HepG2 (cell line): ENCODE results near the gene CTSW. TPM values are rescaled to one million over a fixed set of nuclear protein-coding genes. Genes with fewer than 3 reads are reported as not detected.
A peak's percentile ranks its signal among the peaks of the same experiment; 100 is the strongest.

Source experiments
- ATAC-seq: fragments of 200-7000 bp; cut with Tn5 transposase; 3 replicates; pipeline ENCODE4 v1.9.1; 2020; ENCODE audit warnings: mild to moderate bottlenecking, moderate library complexity
- BruUV-seq: library from RNA; stranded (reverse); fragments of 400-500 nt; replicated peaks from 2 replicates; lab custom pipeline; 2021; lab: Mats Ljungman, UMichigan
- CTCF ChIA-PET: fragments of 300-600 bp; formaldehyde crosslinking; extraction: SDS; loops from one replicate; lab custom pipeline; 2021; ENCODE audit warnings: low total read pairs, inconsistent platforms, low intra/inter-chr PET ratio; lab: Yijun Ruan, JAX
- POLR2A ChIA-PET: fragments of 350-600 bp; sonication (Branson Sonifier 250); formaldehyde crosslinking; loops from one replicate; lab custom pipeline; 2020; ENCODE audit warnings: antibody characterized with exemption, inconsistent platforms; lab: Yijun Ruan, JAX
- DNase-seq: peaks from one replicate; pipeline ENCODE4 v3.0.0-alpha.2; 2015; ENCODE audit warnings: low spot score
- FAIRE-seq: peaks from 3 replicates; lab custom pipeline; 2011; peaks lifted over from hg19 to GRCh38; lab: Jason Lieb, UNC
- H2AFZ ChIP-seq: one replicate; pipeline ENCODE4 v1.6.1; 2011; ENCODE audit warnings: low read length, inconsistent platforms
- H3K27ac ChIP-seq: fragments of 300-600 bp; 3 replicates; pipeline ENCODE4 v1.8.0; 2011; ENCODE audit warnings: mixed run types, mild to moderate bottlenecking, mixed read lengths, low read length, inconsistent platforms; ENCODE audit not compliant: insufficient read depth; ENCODE audit errors: extremely low read length
- H3K27me3 ChIP-seq, 2 experiments: fragments of 200-600 bp in 1 of 2; 2 replicates in 1 of 2; 3 replicates in 1 of 2; pipeline versions ENCODE4 v1.6.0 to v1.8.0; 2011; ENCODE audit warnings: low read length in 2 of 2, mild to moderate bottlenecking in 2 of 2, moderate library complexity in 2 of 2, inconsistent platforms in 1 of 2; ENCODE audit not compliant: insufficient read depth in 2 of 2, control insufficient read depth in 1 of 2
- H3K36me3 ChIP-seq, 2 experiments: fragments of 200-600 bp in 1 of 2; replicated peaks in 1 of 2; 2 replicates in 1 of 2; 3 replicates in 1 of 2; pipeline versions ENCODE4 v1.5.1 to v1.8.0; 2011; ENCODE audit warnings: low read length in 2 of 2, inconsistent platforms in 1 of 2; ENCODE audit not compliant: insufficient read depth in 2 of 2, control insufficient read depth in 1 of 2
- H3K4me1 ChIP-seq: 2 replicates; pipeline ENCODE4 v1.5.1; 2012; ENCODE audit warnings: low read length, inconsistent platforms; ENCODE audit not compliant: insufficient read depth
- H3K4me2 ChIP-seq: 2 replicates; pipeline ENCODE4 v1.6.0; 2011; ENCODE audit warnings: low read depth, low read length, inconsistent platforms
- H3K4me3 ChIP-seq, 3 experiments: fragments of 200-600 bp in 1 of 3; sonication (generic), shearing (Covaris generic) in 1 of 3; replicated peaks in 1 of 3; 2 replicates each; pipeline ENCODE4 v1.5.1; 2011 to 2016; ENCODE audit warnings: low read length in 3 of 3, inconsistent platforms in 2 of 3, low read depth in 2 of 3, mild to moderate bottlenecking in 2 of 3, control low read depth in 1 of 3, mixed read lengths in 1 of 3; ENCODE audit not compliant: insufficient read depth in 1 of 3
- H3K79me2 ChIP-seq: one replicate; pipeline ENCODE4 v1.6.1; 2011; ENCODE audit warnings: low read length, inconsistent platforms; ENCODE audit not compliant: insufficient read depth
- H3K9ac ChIP-seq: 2 replicates; pipeline ENCODE4 v1.6.0; 2011; ENCODE audit warnings: mild to moderate bottlenecking, low read depth, low read length, inconsistent platforms; ENCODE audit not compliant: insufficient read depth
- H3K9me3 ChIP-seq: 2 replicates; pipeline ENCODE4 v1.5.1; 2012; ENCODE audit warnings: mild to moderate bottlenecking, low read length
- H4K20me1 ChIP-seq: 2 replicates; pipeline ENCODE4 v1.6.0; 2011; ENCODE audit warnings: inconsistent platforms, mild to moderate bottlenecking, low read length, moderate library complexity; ENCODE audit not compliant: insufficient read depth
- AGO2 ChIP-seq: fragments of 200-400 bp; formaldehyde crosslinking; optimal IDR thresholded peaks from 2 replicates; pipeline ENCODE3; 2017; ENCODE audit warnings: mild to moderate bottlenecking, low read depth, low read length, moderate library complexity
- ATF3 ChIP-seq: sonication (generic); formaldehyde crosslinking; IDR thresholded peaks from 2 replicates; pipeline ENCODE4 v1.4.0; 2020; ENCODE audit warnings: missing genetic modification reagents
- CBX1 ChIP-seq: IDR thresholded peaks from one replicate; pipeline ENCODE4 v1.6.1; 2016; ENCODE audit warnings: antibody characterized with exemption, low read depth
- HNRNPK ChIP-seq: fragments of 200-400 bp; formaldehyde crosslinking; IDR thresholded peaks from 2 replicates; pipeline ENCODE4 v1.6.1; 2018; ENCODE audit warnings: low read length, low read depth, moderate library complexity, mild to moderate bottlenecking; ENCODE audit not compliant: poor library complexity, severe bottlenecking
- POGZ ChIP-seq: sonication (generic); formaldehyde crosslinking; IDR thresholded peaks from 2 replicates; pipeline ENCODE4 v1.4.0; 2020; ENCODE audit warnings: mild to moderate bottlenecking, missing genetic modification reagents
- POLR2AphosphoS2 ChIP-seq: IDR thresholded peaks from 2 replicates; pipeline ENCODE4 v1.6.1; 2011; ENCODE audit warnings: low read depth, low read length, improper control_type of control experiment
- RBM22 ChIP-seq: fragments of 200-400 bp; formaldehyde crosslinking; optimal IDR thresholded peaks from 2 replicates; pipeline ENCODE3; 2017; ENCODE audit warnings: mild to moderate bottlenecking, low read length, moderate library complexity
- ZBTB26 ChIP-seq: IDR thresholded peaks from 2 replicates; pipeline ENCODE4 v1.6.1; 2016; ENCODE audit warnings: missing compliant biosample characterization, missing genetic modification reagents, borderline replicate concordance
- ZNF589 ChIP-seq: sonication (generic); formaldehyde crosslinking; conservative IDR thresholded peaks from 2 replicates; pipeline ENCODE4 v1.8.0; 2022; ENCODE audit warnings: mild to moderate bottlenecking, moderate library complexity, missing genetic modification reagents
- whole genome bisulfite sequencing: methylation state at CpG from one replicate; pipeline ENCODE4 v1.1.6; 2017; ENCODE audit warnings: low lambda C conversion rate; 5-methylcytosine and 5-hydroxymethylcytosine counted together
- in situ Hi-C: cut with HindIII; loops from 2 replicates; pipeline ENCODE4 v1.10.0; 2017; ENCODE audit warnings: low pct_unique_long_range_greater_than_20kb; ENCODE audit not compliant: extremely low pct_ligation_motif_present
- intact Hi-C: fragments of 100-400 bp; cut with micrococcal nuclease; formaldehyde crosslinking; loops from one replicate; pipeline ENCODE4 v1.10.0; 2022; ENCODE audit not compliant: unreplicated experiment
- polyA plus RNA-seq, 8 experiments: library from polyadenylated mRNA; depleted of rRNA in 3 of 8; stranded (reverse) in 7 of 8; unstranded in 1 of 8; fragments of >200 nt; fragmentation: Illumina TruSeq in 4 of 8; extraction: Trizol in 4 of 8; gene quantifications; 2 replicates each; pipeline versions ENCODE4 v1.2.1 to v1.2.3, GENCODE V29; 2011 to 2016; ENCODE audit warnings: low read depth in 4 of 8, missing spikeins in 1 of 8, mixed read lengths in 1 of 8; ENCODE audit not compliant: insufficient read depth in 1 of 8
- total RNA-seq, 5 experiments: library from RNA; depleted of rRNA; stranded (reverse); fragments of >200 nt; fragmentation: Illumina TruSeq; extraction: Trizol; gene quantifications; 2 replicates each; pipeline ENCODE4 v1.2.3, GENCODE V29; 2016; ENCODE audit warnings: low read depth in 1 of 5
- TF ChIP-seq, protein P1 (sequence below): sonication (generic); formaldehyde crosslinking; IDR thresholded peaks from 2 replicates; pipeline ENCODE4 v1.4.0; 2020; ENCODE audit warnings: low read depth, missing genetic modification reagents

The CTSW gene
- total and polyA plus RNA-seq, 2 of the 13 experiments (the other 11 are each of a cell fraction or from before 2014, with no cell fraction given) = 0.09 TPM; not detected in 1

DNA sequence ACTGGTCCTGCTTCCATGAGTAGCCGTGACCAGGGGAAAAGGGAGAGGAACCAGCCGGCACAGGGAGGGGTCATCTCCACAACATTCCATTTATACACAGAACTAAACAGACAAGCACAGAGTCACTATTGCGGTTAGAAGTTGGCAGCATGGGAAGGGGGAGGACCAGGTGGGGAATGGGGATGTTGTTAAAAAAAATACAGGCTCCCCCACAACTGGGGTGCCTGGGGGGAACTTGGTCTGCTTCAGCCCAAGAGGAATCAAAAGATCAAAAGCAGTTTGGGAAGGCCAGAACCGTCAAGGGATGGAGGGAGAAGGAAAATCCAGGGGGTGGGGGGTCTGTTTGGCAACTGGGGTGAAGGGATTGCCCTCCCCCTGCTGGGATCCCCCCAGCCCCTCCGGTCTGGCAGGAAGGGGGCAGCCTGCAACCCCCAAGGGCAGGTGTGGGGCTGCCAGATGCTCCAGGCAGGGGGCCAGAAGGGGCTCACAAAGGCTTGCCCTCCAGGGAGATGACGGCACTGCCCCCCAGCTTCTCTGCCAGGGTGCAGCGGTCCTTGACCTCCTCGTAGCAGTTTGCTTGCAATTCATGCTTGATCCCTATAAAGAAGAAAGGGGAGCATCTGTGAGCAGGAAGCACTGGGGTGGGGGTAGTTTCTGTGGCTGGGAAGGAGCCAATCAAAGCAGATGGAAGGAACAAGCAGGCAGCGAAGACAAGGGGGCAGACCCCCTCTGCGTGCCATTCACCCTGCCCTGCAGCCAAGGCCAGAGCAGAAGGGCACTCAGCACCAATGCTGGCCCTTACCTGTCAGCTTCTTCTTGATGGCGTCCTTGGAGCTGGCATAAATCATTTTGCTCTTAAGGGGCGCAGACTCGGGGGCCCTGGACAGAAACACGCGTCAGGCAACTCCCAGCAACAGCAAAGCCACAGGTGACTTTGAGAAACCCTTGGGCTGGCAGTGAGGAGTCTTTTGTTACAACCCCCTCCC, 24.5 kb upstream of the CTSW start:
- Histone ChIP-seq H3K9ac (no peak overlapping the region), H3K27ac (no peak overlapping the region), H2AFZ (no peak overlapping the region), H3K36me3 (peaks cover 14 to 34% of the 10 kb centered on the region in 2 experiments), H3K9me3 (0 out of 2 replicates have a peak, but pooled peaks cover 4% of the 10 kb centered on the region), H3K27me3 (no peaks in the 10 kb centered on the region; a peak in 1 of 5 replicates), H3K4me3 (no peak overlapping the region), H4K20me1 (peaks cover 50% of the 10 kb centered on the region), H3K79me2 (peaks cover 22% of the 10 kb centered on the region), H3K4me2 (peak overlapping the region; percentile 10; the same call in 1 of the 2 replicates), H3K4me1 (peaks cover 59% of the 10 kb centered on the region)
- in situ Hi-C loops (loop anchor here (10.0 kb wide), 1 partner anchor 300 kb away; the partner anchor contains the start of gene LTBP3), intact Hi-C loops (no loop called here)
- TSS peak; percentile 61 for BruUV-seq
- peak; percentile 29 for TF ChIP-seq RBM22
- TF ChIP-seq HNRNPK = peak; percentile 37
- peak; percentile 29 for TF ChIP-seq AGO2
- TF ChIP-seq POLR2AphosphoS2 = no peak
- DNase-seq (no peak), FAIRE-seq (no peak), ATAC-seq (no peak)
- ChIA-PET POLR2A (interaction anchor here (1.0 to 1.3 kb wide), 5 partner anchors 14 to 202 kb away, joined by 3 to 6 read pairs (median 3); partner anchors contain the start of gene FIBP), CTCF (no interaction called here)
- 88% methylated on average over 14 of the region's 15 CpGs for WGBS

GRCh38 chr11:65855927-65856363, 23.7 kb upstream of the CTSW start:
- Histone ChIP-seq H4K20me1 (peaks cover 50% of the 10 kb centered on the region), H3K36me3 (peaks cover 14 to 34% of the 10 kb centered on the region in 2 experiments), H3K4me2 (peak overlapping the region; percentile 79), H3K4me3 (peak overlapping the region in 1 of 3 experiments; percentile 99; a peak in 2 of 6 replicates), H2AFZ (no peak overlapping the region), H3K4me1 (peaks cover 51% of the 10 kb centered on the region), H3K27ac (no peak overlapping the region), H3K9ac (peak overlapping the region; percentile 86; the same call in 1 of the 2 replicates), H3K9me3 (0 out of 2 replicates have a peak, but pooled peaks cover 4% of the 10 kb centered on the region), H3K79me2 (peaks cover 24% of the 10 kb centered on the region), H3K27me3 (no peaks in the 10 kb centered on the region; a peak in 1 of 5 replicates)
- no TSS peak for BruUV-seq
- intact Hi-C loops (no loop called here), in situ Hi-C loops (loop anchor here (10.0 kb wide), 1 partner anchor 301 kb away; the partner anchor contains the start of gene LTBP3)
- POLR2A ChIA-PET = interaction anchor here (1.3 kb wide), 1 partner anchor 35 kb away, joined by 3 read pairs; the partner anchor contains the start of gene CCDC85B
- FAIRE-seq = no peak
- CTCF ChIA-PET = no interaction called here
- DNase-seq = no peak
- TF ChIP-seq POGZ (CRISPR knock-in tag) (no peak), ZBTB26 (CRISPR knock-in tag) (no peak), ATF3 (no peak), ZNF589 (no peak), CBX1 (no peak)
- TF ChIP-seq, protein P1, sequence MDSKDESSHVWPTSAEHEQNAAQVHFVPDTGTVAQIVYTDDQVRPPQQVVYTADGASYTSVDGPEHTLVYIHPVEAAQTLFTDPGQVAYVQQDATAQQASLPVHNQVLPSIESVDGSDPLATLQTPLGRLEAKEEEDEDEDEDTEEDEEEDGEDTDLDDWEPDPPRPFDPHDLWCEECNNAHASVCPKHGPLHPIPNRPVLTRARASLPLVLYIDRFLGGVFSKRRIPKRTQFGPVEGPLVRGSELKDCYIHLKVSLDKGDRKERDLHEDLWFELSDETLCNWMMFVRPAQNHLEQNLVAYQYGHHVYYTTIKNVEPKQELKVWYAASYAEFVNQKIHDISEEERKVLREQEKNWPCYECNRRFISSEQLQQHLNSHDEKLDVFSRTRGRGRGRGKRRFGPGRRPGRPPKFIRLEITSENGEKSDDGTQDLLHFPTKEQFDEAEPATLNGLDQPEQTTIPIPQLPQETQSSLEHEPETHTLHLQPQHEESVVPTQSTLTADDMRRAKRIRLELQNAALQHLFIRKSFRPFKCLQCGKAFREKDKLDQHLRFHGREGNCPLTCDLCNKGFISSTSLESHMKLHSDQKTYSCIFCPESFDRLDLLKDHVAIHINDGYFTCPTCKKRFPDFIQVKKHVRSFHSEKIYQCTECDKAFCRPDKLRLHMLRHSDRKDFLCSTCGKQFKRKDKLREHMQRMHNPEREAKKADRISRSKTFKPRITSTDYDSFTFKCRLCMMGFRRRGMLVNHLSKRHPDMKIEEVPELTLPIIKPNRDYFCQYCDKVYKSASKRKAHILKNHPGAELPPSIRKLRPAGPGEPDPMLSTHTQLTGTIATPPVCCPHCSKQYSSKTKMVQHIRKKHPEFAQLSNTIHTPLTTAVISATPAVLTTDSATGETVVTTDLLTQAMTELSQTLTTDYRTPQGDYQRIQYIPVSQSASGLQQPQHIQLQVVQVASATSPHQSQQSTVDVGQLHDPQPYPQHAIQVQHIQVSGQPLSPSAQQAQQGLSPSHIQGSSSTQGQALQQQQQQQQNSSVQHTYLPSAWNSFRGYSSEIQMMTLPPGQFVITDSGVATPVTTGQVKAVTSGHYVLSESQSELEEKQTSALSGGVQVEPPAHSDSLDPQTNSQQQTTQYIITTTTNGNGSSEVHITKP (CRISPR knock-in tag) = no peak
- 94% methylated on average over 15 of the region's 15 CpGs for WGBS
- ATAC-seq = no peak
